HG02981 (cell line): Measurements from ENCODE around the gene FHDC1.
"Not testable (repeated sequence)": the region's sequence is repeated elsewhere in the genome, so short reads cannot be mapped to it uniquely, and the experiment has no call there.

Experiments
- ATAC-seq: cut with Tn5 transposase; IDR thresholded peaks from one replicate; pipeline ENCODE4 v1.9.1; 2021; ENCODE audit warnings: mild to moderate bottlenecking, moderate library complexity; ENCODE audit not compliant: unreplicated experiment

FHDC1 gene, protein sequence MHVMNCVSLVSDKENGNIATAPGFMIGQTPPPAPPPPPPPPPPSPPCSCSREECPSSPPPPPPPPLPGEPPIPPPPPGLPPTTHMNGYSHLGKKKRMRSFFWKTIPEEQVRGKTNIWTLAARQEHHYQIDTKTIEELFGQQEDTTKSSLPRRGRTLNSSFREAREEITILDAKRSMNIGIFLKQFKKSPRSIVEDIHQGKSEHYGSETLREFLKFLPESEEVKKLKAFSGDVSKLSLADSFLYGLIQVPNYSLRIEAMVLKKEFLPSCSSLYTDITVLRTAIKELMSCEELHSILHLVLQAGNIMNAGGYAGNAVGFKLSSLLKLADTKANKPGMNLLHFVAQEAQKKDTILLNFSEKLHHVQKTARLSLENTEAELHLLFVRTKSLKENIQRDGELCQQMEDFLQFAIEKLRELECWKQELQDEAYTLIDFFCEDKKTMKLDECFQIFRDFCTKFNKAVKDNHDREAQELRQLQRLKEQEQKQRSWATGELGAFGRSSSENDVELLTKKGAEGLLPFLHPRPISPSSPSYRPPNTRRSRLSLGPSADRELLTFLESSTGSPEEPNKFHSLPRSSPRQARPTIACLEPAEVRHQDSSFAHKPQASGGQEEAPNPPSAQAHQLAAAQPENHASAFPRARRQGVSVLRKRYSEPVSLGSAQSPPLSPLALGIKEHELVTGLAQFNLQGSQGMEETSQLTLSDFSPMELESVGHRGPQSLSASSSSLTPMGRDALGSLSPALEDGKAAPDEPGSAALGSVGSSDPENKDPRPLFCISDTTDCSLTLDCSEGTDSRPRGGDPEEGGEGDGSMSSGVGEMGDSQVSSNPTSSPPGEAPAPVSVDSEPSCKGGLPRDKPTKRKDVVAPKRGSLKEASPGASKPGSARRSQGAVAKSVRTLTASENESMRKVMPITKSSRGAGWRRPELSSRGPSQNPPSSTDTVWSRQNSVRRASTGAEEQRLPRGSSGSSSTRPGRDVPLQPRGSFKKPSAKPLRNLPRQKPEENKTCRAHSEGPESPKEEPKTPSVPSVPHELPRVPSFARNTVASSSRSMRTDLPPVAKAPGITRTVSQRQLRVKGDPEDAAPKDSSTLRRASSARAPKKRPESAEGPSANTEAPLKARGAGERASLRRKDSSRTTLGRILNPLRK

GRCh38 chr4:152935631-152936445 is at the start of gene FHDC1:
Gene FHDC1 (plus strand): TSS chr4:152936323. CDS start chr4:152943058, 6,735 bp downstream.
- peak; percentile 31 for ATAC-seq

GRCh38 chr4:152887981-152888380 is 48.1 kb upstream of the FHDC1 start:
- ATAC-seq = no peak

GRCh38 chr4:152892974-152893373 is 43.1 kb upstream of the FHDC1 start:
- no peak for ATAC-seq

GRCh38 chr4:152894673-152895072 is 41.5 kb upstream of the FHDC1 start:
- ATAC-seq = no peak

DNA sequence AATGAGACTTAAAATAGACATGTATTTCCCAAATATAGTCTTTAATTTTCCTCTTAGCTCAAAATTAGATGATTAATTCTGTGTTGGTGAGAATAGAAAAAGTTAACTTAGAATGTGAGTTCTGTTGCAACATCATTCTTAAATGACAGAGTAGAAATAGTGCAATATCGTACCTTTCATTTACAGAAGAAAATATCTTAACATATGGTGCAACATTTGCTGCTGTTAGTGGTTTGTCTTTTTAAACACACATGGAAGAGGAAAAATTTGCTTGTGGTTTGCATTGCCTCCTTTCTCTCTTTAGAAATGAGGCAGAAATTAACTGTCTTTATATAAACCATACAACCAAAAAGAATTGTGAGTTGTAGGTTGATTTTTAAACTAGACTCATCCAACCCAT is 39.3 kb upstream of the FHDC1 start:
- ATAC-seq = no peak

DNA sequence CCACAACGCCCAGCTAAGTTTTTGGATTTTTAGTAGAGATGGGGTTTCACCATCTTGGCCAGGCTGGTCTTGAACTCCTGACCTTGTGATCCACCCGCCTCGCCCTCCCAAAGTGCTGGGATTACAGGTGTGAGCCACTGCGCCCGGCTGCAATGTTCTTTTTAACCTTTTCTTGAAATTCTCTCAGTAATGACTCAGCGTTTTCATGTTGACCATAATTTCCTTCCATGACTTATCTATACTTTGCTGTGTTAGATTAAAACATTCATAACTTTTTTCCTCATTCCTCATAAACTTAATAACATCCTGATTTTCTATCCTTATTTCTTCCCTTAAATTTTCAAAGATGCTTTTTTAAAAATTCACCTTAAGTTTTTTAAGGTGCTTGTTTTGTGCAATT is 38.0 kb upstream of the FHDC1 start:
- ATAC-seq = not testable (repeated sequence)

DNA sequence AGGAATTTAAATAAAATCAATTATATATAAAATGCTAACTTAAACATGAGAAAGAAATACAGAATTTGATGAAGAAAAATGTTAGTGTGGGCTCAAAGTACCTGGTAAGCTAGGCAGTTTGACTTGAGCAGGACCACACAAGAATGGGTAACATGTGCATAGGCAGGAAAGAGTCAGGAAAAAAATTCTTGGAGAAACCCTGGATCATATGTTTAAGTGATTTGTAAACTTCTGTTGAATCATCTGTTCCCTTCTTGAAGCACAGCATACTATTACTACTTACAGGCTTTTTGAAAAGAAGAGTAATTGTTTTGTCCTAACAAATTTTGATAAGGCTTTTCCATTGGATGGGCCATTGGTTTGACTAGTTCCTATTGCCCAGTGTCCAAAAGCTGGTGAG is 37.5 kb upstream of the FHDC1 start:
- no peak for ATAC-seq

DNA sequence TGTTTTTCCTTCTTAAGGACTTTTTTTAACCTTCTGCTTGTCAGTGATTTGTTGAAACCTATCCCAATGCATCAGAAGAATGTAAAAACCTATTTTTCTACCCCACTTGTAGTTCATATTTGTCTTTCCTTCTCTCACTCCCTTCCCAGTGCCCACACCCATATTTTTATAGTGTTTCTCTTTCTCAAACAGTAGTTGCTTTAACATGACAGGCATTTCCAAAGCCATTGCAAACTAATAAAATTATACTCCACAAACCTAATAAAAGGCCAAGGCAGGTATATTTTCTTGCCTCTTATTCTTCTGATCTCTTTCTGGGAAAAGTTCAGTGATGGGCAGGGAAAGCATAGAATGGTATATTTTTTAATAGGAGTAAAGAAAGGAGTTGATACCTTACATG is 35.7 kb upstream of the FHDC1 start:
- no peak for ATAC-seq

DNA sequence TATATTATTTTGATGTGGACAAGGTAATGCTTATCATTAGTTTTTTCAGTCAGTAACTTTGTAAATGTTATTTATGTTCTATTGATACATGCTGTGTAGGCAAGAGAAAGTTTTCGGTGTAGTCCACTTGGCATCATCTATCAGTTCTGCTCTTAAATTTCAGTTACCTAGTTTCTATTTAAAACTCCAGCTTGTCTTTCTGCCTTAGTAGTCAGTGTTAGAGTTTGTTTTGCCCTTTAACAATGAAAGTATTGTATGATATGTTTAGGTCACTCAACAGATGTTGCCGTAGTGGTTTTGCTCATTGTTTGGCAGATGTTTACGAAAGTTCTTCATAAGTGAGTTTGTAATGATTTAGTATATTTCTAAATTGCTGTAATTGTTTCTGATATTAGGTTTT is 34.9 kb upstream of the FHDC1 start:
- ATAC-seq = no peak

DNA sequence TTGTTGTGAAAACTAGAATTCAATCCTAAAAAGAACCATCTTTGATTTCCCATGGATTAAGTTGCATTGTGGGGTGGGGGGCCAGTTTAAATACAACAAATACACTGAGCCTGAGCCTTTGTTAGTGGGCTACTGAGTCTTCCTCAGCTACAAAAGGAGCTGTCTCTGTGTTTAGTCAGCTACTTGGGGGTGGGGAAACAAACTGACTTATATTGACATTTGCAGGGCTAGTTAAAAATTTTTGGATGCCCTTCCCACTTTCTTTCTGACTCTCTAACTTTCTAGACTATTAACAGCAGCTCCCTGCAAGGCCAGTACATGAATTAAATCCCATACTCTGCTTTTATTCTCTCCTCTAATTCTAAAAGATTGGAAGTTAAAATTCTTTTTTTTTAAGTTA is 32.5 kb upstream of the FHDC1 start:
- ATAC-seq = no peak

DNA sequence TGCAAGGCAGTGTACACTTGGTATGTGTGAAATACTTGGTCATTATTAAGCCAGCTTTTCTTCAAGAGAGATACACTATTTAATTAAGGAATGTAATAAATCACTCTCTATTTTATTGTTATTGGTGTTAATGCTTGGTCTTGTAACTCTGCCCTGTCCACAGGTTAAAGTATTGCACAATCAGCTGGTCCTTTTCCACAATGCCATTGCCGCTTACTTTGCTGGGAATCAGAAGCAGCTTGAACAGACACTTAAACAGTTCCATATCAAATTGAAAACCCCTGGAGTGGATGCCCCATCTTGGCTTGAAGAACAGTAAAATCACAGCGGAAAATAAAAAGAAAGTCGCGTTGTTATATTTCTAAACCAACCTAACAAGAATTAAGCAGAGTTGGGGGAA is 26.2 kb upstream of the FHDC1 start:
- no peak for ATAC-seq

GRCh38 chr4:152910521-152910920 is 25.6 kb upstream of the FHDC1 start:
- no peak for ATAC-seq

DNA sequence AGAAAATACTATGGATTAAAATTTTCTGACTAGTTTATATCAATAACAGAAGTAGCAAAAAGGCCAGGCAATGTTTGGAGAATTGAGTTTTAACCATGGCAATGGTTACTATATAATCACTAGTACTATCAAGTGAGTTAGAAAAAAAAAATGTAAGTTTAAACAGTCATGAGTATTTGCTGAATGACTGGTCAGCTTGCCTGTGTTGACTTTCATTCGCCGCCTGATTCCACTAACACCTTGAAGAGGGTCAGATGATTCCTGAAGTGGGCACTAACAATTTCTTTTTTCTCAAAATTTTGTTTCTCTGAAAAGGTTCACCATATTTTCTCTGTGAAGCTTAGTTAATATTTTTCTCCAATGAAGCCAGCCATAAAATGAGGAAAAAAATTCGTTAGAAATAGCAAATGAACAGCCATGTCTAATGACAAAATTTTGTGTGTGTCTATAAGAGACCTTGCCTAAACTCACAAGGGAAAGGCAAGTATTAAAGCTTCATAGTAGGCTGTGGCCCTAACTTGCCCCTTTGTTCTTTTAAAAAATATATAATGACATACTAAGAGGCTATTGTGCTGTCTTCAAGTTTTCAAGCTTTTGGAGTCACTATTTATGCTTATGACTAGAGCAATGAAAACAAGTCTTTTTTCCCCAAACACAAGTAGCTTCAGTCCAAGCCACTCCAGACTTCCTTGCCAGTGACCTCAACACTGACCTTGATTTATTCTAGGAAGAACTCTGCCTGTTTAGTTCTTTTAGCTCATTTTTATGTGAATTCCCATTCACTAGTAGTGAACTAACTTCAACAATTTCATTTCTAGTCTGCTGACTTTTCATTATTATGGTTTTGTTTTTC is 18.4 kb upstream of the FHDC1 start:
- no peak for ATAC-seq

- ATAC-seq = no peak
These were observed 16.3 kb upstream of the FHDC1 start for GRCh38 chr4:152919826-152920225.

DNA sequence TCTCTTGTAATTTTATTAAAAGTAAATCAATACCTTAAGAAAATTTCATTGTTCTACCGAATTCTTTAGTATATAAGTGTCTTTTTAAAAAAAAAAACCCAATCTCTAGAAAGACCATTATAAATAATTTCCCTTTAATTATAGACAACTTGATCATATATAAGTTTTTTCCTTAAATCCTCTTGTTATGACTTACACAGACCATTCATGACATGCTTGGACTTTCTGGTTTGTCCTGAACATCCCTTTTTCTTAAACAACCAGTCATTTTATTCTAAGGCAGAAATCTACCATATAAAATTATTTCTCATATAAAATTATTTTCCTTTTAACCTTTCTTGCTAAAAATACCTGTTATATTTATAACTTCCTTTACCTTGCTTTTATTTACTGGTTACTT is 15.4 kb upstream of the FHDC1 start:
- no peak for ATAC-seq

DNA sequence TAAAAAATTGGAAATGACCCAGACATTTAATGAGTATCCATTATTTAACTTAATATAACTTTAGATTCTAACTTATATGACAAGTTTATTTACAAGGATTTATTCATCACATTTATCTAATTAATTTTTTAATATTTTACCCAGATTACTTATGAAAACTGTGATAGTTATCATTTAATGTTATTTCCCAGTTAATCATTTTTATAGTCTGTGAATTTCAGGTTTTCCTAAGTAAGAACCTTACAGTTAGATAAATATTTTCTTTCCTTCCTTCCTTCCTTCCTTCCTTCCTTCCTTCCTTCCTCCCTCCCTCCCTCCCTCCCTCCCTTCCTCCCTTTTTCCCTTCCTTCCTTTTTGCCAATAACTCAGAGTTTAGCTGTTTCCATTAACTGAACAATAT is 14.8 kb upstream of the FHDC1 start:
- ATAC-seq = no peak

DNA sequence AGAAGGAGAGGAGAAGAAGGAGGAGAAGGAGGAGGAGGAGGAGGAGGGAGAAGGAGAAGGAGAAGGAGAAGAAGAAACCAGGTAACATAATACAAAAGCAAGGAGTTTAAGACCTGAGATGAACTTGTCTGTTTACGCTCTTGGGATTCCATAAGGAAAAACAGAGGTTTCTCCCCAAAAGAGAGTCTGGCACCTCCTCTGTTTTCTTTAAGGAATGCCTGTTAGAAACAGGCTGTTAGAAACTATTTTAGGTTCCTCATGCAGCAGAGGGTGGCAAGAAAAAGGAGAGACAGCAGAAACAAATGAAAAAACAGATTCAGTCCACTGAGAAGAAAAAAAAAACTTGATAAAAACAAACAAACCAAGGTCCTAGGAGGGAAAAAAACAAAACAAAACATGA is 10.3 kb upstream of the FHDC1 start:
- no peak for ATAC-seq

DNA sequence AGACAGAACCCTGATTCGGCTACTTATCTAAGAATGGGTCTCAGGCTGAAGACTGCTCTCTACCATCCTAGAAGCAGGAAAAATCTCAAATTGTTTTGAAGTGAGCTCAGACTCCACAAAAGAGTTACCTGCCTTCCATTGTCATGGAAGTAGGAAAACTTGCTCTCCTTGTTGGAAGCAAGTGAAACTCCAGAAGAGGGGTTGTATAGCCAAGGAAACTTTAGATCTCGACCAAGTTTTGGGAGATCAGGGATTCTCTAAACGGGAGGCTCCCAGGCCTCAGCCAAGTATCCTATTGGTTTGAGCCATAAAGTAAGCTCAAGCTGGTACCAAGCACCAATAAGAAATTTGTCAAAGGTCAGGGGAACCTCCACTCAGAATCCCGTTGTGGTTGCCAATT is 9.2 kb upstream of the FHDC1 start:
- no peak for ATAC-seq

- ATAC-seq = no peak
These were observed 8.4 kb upstream of the FHDC1 start for GRCh38 chr4:152927737-152928136.

DNA sequence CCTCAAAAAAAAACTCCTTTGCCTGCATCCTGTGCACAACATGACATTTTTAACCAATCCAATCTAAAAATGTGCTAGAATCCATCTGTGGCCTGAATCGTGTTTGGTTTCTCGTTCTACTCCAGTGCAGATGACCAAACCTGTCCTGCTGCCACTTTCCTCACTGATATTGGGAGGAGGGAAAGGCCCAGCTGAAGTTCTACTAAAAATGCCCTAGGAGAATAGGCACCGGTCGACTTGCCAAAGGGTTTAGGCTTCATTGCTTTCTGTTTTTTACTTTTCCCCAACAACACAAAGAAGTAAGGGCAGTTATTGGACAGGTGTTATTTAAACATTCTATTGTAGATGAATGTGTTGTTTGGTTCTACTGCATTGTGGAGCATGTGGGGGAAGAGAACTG is 7.8 kb upstream of the FHDC1 start:
- ATAC-seq = no peak
